Limb (tissue), 2 donors: ENCODE measurements around the gene ADRA1B.

Experiments
- DNase-seq, 2 donors: peaks; one replicate each; pipeline ENCODE4 v3.0.0-alpha.2; 2016; ENCODE audit errors: extremely low spot score in 2 of 2

ADRA1B gene

GRCh38 chr5:159901772-159902171, 14.5 kb upstream of the ADRA1B start:
- no peak for DNase-seq

- no peak for DNase-seq
These were observed 13.7 kb upstream of the ADRA1B start for GRCh38 chr5:159902444-159903121.

GRCh38 chr5:159903131-159903530, 13.2 kb upstream of the ADRA1B start:
- DNase-seq, result no peak

GRCh38 chr5:159904874-159905273, 11.4 kb upstream of the ADRA1B start:
- no peak for DNase-seq

GRCh38 chr5:159905496-159905895, 10.8 kb upstream of the ADRA1B start:
- no peak for DNase-seq

- no peak for DNase-seq
These were observed 9.8 kb upstream of the ADRA1B start for GRCh38 chr5:159906463-159906862.

GRCh38 chr5:159906943-159907342, 9.3 kb upstream of the ADRA1B start:
- no peak for DNase-seq

GRCh38 chr5:159907689-159908590, 8.3 kb upstream of the ADRA1B start:
- no peak for DNase-seq

GRCh38 chr5:159908591-159908940, 7.7 kb upstream of the ADRA1B start:
- DNase-seq, result no peak

- no peak for DNase-seq
These were observed 7.2 kb upstream of the ADRA1B start for GRCh38 chr5:159909126-159909525.

GRCh38 chr5:159910207-159910842, 6.0 kb upstream of the ADRA1B start:
- no peak for DNase-seq

GRCh38 chr5:159910843-159911229, 5.4 kb upstream of the ADRA1B start:
- no peak for DNase-seq

- no peak for DNase-seq
These were observed 4.9 kb upstream of the ADRA1B start for GRCh38 chr5:159911349-159911748.

- DNase-seq, result no peak
These were observed 4.1 kb upstream of the ADRA1B start for GRCh38 chr5:159912033-159912800.

GRCh38 chr5:159913048-159913447, 3.2 kb upstream of the ADRA1B start:
- no peak for DNase-seq

GRCh38 chr5:159913501-159913900, 2.8 kb upstream of the ADRA1B start:
- no peak for DNase-seq

- no peak for DNase-seq
These were observed 819 bp downstream of the ADRA1B start for GRCh38 chr5:159916841-159917761.

- DNase-seq, result no peak
These were observed 1.7 kb downstream of the ADRA1B start for GRCh38 chr5:159917994-159918393.

- DNase-seq, result no peak
These were observed 5.4 kb downstream of the ADRA1B start for GRCh38 chr5:159921721-159922120.

- DNase-seq, result no peak
These were observed 6.7 kb downstream of the ADRA1B start for GRCh38 chr5:159923008-159923407.
